ENCODE results near the gene NR0B2. TPM values are rescaled to one million over a fixed set of nuclear protein-coding genes. Genes with fewer than 3 reads are reported as not detected.
A peak's percentile ranks its signal among the peaks of the same experiment; 100 is the strongest.

NR0B2 gene
- total RNA-seq, 1 donor, result not detected

DNA sequence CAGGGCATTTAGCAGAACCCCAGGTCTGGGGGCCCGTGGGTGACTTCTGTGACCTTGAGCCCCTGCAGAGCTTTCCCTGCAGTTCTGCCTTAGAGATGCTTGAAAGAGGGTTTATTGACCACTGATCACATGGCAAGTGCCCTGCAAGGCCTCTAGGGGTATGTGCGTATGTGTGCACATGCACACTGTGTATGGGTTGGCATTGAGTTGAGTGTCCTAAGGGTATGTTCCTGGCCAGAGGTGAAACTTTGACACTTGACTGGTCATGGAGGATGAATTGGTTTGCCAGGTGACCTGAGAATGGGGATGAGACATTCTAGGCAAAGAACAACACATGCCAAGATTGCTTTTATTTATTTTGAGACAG is 24.9 kb upstream of the NR0B2 start:
- no peak for DNase-seq (ENCODE audit: low read depth)
- H3K4me3 ChIP-seq (ENCODE audit: low read depth, low read length), result no peak overlapping the region
- TF ChIP-seq, protein P1, sequence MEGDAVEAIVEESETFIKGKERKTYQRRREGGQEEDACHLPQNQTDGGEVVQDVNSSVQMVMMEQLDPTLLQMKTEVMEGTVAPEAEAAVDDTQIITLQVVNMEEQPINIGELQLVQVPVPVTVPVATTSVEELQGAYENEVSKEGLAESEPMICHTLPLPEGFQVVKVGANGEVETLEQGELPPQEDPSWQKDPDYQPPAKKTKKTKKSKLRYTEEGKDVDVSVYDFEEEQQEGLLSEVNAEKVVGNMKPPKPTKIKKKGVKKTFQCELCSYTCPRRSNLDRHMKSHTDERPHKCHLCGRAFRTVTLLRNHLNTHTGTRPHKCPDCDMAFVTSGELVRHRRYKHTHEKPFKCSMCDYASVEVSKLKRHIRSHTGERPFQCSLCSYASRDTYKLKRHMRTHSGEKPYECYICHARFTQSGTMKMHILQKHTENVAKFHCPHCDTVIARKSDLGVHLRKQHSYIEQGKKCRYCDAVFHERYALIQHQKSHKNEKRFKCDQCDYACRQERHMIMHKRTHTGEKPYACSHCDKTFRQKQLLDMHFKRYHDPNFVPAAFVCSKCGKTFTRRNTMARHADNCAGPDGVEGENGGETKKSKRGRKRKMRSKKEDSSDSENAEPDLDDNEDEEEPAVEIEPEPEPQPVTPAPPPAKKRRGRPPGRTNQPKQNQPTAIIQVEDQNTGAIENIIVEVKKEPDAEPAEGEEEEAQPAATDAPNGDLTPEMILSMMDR (IDR thresholded peaks at IDR 0.05; ENCODE audit: insufficient read depth, low read length), result no peak

DNA sequence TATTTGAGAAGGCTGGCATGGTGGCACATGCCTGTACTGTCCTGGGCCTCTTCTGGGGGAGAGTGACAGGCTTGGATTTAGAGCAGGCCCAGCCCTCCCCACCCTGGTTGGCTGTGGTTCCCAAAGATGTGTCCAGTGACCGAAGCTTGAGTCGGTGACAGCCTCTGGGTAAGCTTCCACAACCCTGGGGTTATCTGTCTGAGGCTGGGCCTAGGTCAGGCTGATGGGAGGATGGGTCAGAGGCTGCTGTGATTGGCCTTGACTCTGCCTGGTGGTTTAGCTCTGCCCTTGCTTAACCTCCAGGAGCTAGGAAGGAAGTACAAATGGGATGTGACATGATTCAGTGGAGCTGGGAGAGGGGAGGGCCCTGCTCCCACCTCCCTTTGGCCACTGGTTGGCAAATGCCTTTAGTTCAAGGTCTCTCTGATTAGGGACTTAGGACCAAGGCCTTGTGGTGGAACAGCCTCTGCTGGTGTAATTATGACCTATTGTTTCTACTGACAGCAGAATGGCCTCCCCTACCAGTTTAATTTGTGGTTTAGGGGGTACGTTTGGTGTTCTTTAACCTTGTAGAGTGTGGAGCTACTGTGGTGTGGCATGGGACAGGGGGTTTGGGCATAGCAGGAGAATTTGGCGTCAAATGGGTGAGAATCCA is 24.4 kb upstream of the NR0B2 start:
- DNase-seq (ENCODE audit: low read depth), result no peak

DNA sequence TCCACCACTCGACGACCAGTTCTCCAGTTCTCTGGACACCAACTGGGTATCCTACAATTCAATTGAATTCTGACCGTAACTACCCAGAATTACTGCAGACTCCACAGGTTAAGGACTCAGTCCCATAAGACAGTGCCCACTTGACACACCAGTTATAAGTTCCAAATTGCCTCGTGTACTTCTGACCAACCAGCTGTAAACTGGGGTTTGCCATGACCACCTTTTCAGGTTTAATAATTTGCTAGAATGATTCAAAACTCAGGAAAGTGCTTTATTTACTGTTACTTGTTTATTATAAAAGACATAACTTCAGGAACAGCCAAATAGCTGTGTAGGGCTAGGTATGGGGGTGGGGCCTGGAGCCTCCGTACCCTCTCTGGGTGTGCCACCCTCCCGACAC is 23.0 kb upstream of the NR0B2 start:
- no peak overlapping the region for H3K4me3 ChIP-seq (ENCODE audit: low read depth, low read length)
- DNase-seq (ENCODE audit: low read depth), result no peak
- TF ChIP-seq, protein P1 (IDR thresholded peaks at IDR 0.05; ENCODE audit: insufficient read depth, low read length), result no peak

More for the DNA sequence above, 24.4 kb upstream of the NR0B2 start:
- TF ChIP-seq, protein P1 (IDR thresholded peaks at IDR 0.05; ENCODE audit: insufficient read depth, low read length), result no peak
- H3K4me3 ChIP-seq (ENCODE audit: low read depth, low read length), result no peak overlapping the region

DNA sequence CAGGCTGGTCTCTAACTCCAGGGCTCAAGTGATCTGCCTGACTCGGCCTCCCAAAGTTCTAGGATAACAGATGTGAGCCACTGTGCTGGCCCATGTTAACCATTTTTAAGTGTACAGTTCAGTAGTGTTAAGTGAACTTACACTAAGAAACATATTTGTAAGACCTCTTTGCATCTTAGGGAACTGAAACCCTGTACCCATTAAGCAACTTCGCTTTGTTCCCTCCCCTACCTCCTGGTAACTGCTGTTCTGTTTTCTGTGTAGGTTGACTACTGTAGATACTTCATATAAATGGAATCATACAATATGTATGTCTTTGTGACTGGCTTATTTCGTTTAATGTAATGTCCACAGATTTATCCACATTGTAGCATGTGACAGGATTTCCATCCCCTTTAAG is 18.8 kb upstream of the NR0B2 start:
- no peak for DNase-seq (ENCODE audit: low read depth)
- TF ChIP-seq, protein P1 (IDR thresholded peaks at IDR 0.05; ENCODE audit: insufficient read depth, low read length), result no peak
- H3K4me3 ChIP-seq (ENCODE audit: low read depth, low read length), result no peak overlapping the region

DNA sequence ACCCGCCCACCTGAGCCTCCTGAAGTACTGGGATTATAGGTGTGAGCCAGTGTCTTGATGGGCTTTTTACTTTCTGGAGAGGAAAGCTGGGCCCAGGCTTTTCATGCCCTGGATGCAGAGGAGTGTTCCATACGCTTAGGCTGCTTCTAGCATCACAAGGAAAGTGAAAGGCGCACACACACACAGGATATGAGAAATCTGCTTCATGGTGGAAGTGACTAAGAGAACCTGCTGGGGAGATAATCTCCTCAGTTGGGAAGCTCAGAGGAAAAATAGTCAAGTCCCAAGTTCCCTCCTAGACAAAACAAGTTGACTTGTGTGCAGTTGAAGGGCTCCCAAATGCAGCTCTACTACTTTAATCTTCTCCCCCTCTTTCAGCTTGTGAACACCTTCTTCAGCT is 9.9 kb upstream of the NR0B2 start:
- TF ChIP-seq, protein P1 (IDR thresholded peaks at IDR 0.05; ENCODE audit: insufficient read depth, low read length), result no peak
- no peak overlapping the region for H3K4me3 ChIP-seq (ENCODE audit: low read depth, low read length)
- DNase-seq (ENCODE audit: low read depth), result no peak

DNA sequence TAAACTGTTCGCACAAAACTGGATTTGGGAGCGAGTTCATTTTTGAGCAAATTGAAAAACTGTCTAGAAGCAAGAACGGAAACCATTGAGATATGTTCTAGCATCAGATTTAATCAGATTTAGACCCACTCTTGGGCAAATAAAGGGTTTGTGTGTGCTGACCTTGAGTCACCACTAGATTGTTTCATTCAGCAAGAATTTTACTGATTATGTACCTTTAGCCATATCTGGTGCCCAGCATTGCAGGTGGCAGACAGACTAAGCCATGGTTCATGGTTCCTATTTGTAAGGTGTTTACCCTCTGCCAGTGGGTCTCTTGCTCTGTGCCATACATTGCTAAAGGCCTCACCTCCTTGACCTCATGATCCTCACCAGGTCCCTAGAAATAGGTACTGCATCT is 9.1 kb upstream of the NR0B2 start:
- peak overlapping the region; percentile 92 for H3K4me3 ChIP-seq (ENCODE audit: low read depth, low read length)
- no peak for DNase-seq (ENCODE audit: low read depth)
- TF ChIP-seq, protein P1 (IDR thresholded peaks at IDR 0.05; ENCODE audit: insufficient read depth, low read length), result no peak

DNA sequence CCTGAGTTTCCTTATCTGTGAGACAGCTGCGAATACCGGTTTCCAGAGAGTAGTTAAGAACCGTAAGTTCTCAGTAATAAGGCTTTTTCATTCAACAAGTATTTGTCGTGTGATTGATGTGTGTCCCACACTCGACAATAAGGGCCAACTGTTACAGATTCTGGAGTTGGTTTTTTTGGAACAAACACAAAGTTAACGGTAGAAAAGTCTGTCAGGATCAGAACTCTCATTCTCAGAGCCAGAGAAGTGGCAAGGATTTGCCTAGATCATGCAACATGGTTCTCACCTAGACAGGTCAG is 8.6 kb upstream of the NR0B2 start:
- DNase-seq (ENCODE audit: low read depth), result no peak
- peak overlapping the region; percentile 92 for H3K4me3 ChIP-seq (ENCODE audit: low read depth, low read length)
- TF ChIP-seq, protein P1 (IDR thresholded peaks at IDR 0.05; ENCODE audit: insufficient read depth, low read length), result no peak

Measured in fibroblast of the aortic adventitia (primary cell).